Psoas muscle (tissue), 8 donors: ENCODE data around the gene AGFG2. TPM values are rescaled to one million over a fixed set of nuclear protein-coding genes. Genes with fewer than 3 reads are reported as not detected.
"Not testable (repeated sequence)": the region's sequence is repeated elsewhere in the genome, so short reads cannot be mapped to it uniquely, and the experiment has no call there.

Experiments used
- ATAC-seq, 4 donors: fragments of 200-7000 bp; cut with Tn5 transposase; one replicate each; pipeline ENCODE4 v1.9.1; 2020; ENCODE audit warnings: moderate library complexity in 3 of 4, mild to moderate bottlenecking in 2 of 4
- DNase-seq, 2 donors: peaks; one replicate each; pipeline ENCODE4 v3.0.0-alpha.2; 2020
- H3K27ac ChIP-seq: fragments of 200-600 bp; one replicate; pipeline ENCODE4 v1.8.0; 2022
- H3K27me3 ChIP-seq, 3 donors: fragments of 200-600 bp in 1 of 3; one replicate each; pipeline versions ENCODE4 v1.6.1 to v1.8.0; 2013 to 2022; ENCODE audit warnings: low read length in 2 of 3, mild to moderate bottlenecking in 2 of 3, moderate library complexity in 1 of 3; ENCODE audit not compliant: insufficient read depth in 3 of 3
- H3K36me3 ChIP-seq, 2 donors: fragments of 200-600 bp in 1 of 2; one replicate each; pipeline versions ENCODE4 v1.6.1 to v1.8.0; 2013 to 2022; ENCODE audit warnings: low read depth in 1 of 2, mild to moderate bottlenecking in 1 of 2, moderate library complexity in 1 of 2; ENCODE audit not compliant: insufficient read depth in 1 of 2
- H3K4me1 ChIP-seq: fragments of 200-600 bp; one replicate; pipeline ENCODE4 v1.8.0; 2022
- H3K4me3 ChIP-seq: fragments of 200-600 bp; one replicate; pipeline ENCODE4 v1.8.0; 2022; ENCODE audit warnings: mild to moderate bottlenecking
- H3K9me3 ChIP-seq: fragments of 200-600 bp; one replicate; pipeline ENCODE4 v1.8.0; 2022
- WGBS, 3 donors: extraction: QIAGEN DNeasy Blood & Tissue Kit; methylation state at CpG; one replicate each; pipeline versions ENCODE4 v1.1.6 to v1.1.7; 2013; 5-methylcytosine and 5-hydroxymethylcytosine counted together
- intact Hi-C, 2 donors: fragments of 100-400 bp; cut with DNase I; formaldehyde crosslinking; loops; one replicate each; pipeline versions ENCODE4 v1.11.0 to v1.14.2; 2022
- polyA plus RNA-seq, 3 donors: library from polyadenylated mRNA; stranded (reverse); fragments of 200-250 nt; gene quantifications; one replicate each; pipeline ENCODE4 v1.2.3, GENCODE V29; 2013
- total RNA-seq, 4 donors: library from RNA; stranded (reverse); fragmentation: NEBNext Ultra II Directional in 2 of 4; extraction: Animal tissue kit (Norgen Biotek cat#: 25700) in 2 of 4; gene quantifications; one replicate each; pipeline versions ENCODE4 v1.2.1 to v1.2.4, GENCODE V29; 2021 to 2023
- TF ChIP-seq, protein P1 (sequence below): fragments of 200-600 bp; IDR thresholded peaks from one replicate; pipeline ENCODE4 v1.8.0; 2022; ENCODE audit warnings: antibody characterized with exemption
- donor health status: healthy with polysubstance abuse.
- donor health status: DM: no; HTN: no; CAD: no; lungs with moderate emphysema.
- donor health status: Bipolar disorder and iron deficiency.
- donor health status: healthy.
- donor health status: DM: yes; HTN: yes; CAD: no.
- donor health status: DM: no; HTN: no; CAD: no.
- donor health status: DM: no; HTN: no; CAD: no.
- donor health status: DM: yes; HTN: yes; CAD: no.

AGFG2 gene
- total and polyA plus RNA-seq, 7 donors, result 4.8 to 14.7 (median 8.8) TPM

DNA sequence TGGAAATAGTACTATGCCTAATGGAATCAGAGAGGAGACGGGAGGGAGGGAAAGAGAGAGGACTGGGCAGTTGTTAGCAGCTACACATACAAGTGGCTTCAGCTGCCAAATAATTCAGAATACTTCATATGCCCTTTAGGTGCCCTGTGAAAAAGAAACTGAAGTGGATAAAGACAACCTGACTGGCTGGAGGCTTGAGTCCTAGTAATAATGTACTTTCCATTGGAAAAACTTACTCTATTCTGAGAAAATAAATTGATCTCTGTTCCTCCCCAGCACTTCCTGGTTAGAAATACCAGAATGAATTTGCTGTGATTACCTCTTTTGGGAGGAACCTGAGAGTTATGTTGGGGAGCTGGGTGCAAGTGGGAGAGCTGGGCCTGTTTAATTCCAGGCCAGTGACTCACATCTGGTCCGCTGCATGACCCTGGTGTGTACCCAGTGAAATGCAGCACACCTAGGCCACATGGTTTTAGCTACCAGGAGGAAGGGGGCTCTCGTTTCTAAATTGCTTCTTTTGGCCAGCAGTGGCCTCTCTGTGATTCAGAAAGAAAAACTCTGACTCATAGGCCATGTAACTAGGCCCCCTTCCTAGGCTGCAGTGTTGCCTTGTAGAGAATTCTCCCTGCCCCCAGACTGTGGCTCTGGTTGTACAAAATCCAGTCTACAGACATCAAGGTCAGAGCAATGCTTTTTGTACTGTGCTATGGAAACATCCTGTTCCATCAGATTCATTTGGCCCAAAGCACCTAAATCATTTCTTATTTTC lies 6.5 kb downstream of the AGFG2 start:
- Histone ChIP-seq H3K9me3 (no peaks in the 10 kb centered on the region), H3K4me3 (no peak overlapping the region), H3K4me1 (peaks cover 26% of the 10 kb centered on the region), H3K27me3 (no peaks in the 10 kb centered on the region), H3K27ac (peak overlapping the region; percentile 71), H3K36me3 (peaks cover 0 to 8% of the 10 kb centered on the region in 2 donors)
- 32 to 44% (median 39%) methylated on average over 3 of the region's 3 CpGs for WGBS, 3 donors
- peak; percentile 57 to 84 (median 81) for ATAC-seq
- TF ChIP-seq, protein P1, sequence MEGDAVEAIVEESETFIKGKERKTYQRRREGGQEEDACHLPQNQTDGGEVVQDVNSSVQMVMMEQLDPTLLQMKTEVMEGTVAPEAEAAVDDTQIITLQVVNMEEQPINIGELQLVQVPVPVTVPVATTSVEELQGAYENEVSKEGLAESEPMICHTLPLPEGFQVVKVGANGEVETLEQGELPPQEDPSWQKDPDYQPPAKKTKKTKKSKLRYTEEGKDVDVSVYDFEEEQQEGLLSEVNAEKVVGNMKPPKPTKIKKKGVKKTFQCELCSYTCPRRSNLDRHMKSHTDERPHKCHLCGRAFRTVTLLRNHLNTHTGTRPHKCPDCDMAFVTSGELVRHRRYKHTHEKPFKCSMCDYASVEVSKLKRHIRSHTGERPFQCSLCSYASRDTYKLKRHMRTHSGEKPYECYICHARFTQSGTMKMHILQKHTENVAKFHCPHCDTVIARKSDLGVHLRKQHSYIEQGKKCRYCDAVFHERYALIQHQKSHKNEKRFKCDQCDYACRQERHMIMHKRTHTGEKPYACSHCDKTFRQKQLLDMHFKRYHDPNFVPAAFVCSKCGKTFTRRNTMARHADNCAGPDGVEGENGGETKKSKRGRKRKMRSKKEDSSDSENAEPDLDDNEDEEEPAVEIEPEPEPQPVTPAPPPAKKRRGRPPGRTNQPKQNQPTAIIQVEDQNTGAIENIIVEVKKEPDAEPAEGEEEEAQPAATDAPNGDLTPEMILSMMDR, result no peak
- DNase-seq, result no peak
- intact Hi-C loops, result loop anchor here (2.0 to 5.0 kb wide), 2 partner anchors 13 to 68 kb away; partner anchors contain the start of gene TSC22D4 (in 1 of the 2)

- intact Hi-C loops, result loop anchor here (2.0 to 5.0 kb wide), 2 partner anchors 14 to 69 kb away; partner anchors contain the start of gene TSC22D4 (in 1 of the 2)
- peaks cover 26% of the 10 kb centered on the region for H3K4me1 ChIP-seq
- no peaks in the 10 kb centered on the region for H3K27me3 ChIP-seq
- H3K4me3 ChIP-seq, result no peak overlapping the region
- TF ChIP-seq, protein P1, result no peak
- 69 to 79% (median 78%) methylated on average over 10 of the region's 10 CpGs for WGBS, 3 donors
- no peaks in the 10 kb centered on the region for H3K9me3 ChIP-seq
- H3K36me3 ChIP-seq, result peaks cover 0 to 13% of the 10 kb centered on the region in 2 donors
- H3K27ac ChIP-seq, result peak overlapping the region; percentile 71
- DNase-seq (no peak), ATAC-seq (peak in 3 of 4 donors; percentile 12 to 22 (median 18))
Observed at GRCh38 chr7:100546129-100546925, 7.3 kb downstream of the AGFG2 start.

GRCh38 chr7:100546926-100547800 lies 8.2 kb downstream of the AGFG2 start:
- no peak overlapping the region for H3K4me3 ChIP-seq
- H3K27ac ChIP-seq, result peak overlapping the region; percentile 71
- no peak for DNase-seq
- 57 to 62% (median 61%) methylated on average over 9 of the region's 9 CpGs for WGBS, 3 donors
- intact Hi-C loops, result loop anchor here (2.0 to 5.0 kb wide), 2 partner anchors 14 to 70 kb away; partner anchors contain the start of gene TSC22D4 (in 1 of the 2)
- H3K36me3 ChIP-seq, result peaks cover 0 to 19% of the 10 kb centered on the region in 2 donors
- H3K4me1 ChIP-seq, result peaks cover 26% of the 10 kb centered on the region
- H3K9me3 ChIP-seq, result no peaks in the 10 kb centered on the region
- H3K27me3 ChIP-seq, result no peaks in the 10 kb centered on the region
- no peak for ATAC-seq
- TF ChIP-seq, protein P1, result no peak

GRCh38 chr7:100547872-100548271 lies 8.9 kb downstream of the AGFG2 start:
- no peak overlapping the region for H3K4me3 ChIP-seq
- H3K36me3 ChIP-seq, result peaks cover 0 to 26% of the 10 kb centered on the region in 2 donors
- H3K27me3 ChIP-seq, result no peaks in the 10 kb centered on the region
- no peaks in the 10 kb centered on the region for H3K9me3 ChIP-seq
- TF ChIP-seq, protein P1, result no peak
- WGBS, 3 donors, result 44 to 71% (median 54%) methylated on average over 2 of the region's 2 CpGs
- H3K4me1 ChIP-seq, result peaks cover 26% of the 10 kb centered on the region
- ATAC-seq (no peak), DNase-seq (no peak)
- intact Hi-C loops, result loop anchor here (2.0 to 5.0 kb wide), 2 partner anchors 15 to 71 kb away; partner anchors contain the start of gene TSC22D4 (in 1 of the 2)
- peak overlapping the region; percentile 38 for H3K27ac ChIP-seq

DNA sequence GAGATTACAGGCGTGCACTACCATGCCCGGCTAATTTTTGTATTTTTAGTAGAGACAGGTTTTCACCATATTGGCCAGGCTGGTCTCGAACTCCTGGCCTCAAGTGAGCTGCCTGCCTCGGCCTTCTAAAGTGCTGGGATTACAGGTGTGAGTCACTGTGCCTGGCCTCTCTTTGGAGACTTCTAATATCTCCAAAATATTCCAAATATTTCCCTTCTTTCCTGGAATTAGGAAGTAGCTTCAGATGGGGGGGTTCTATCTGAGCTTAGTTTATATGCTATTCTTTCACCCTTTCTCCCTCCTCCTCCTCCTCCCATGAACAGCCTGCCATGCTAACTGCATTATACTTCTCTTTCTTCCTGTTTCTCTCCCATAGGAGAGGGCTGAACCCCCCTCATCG lies 9.4 kb downstream of the AGFG2 start:
- DNase-seq, H3K4me3 ChIP-seq, ATAC-seq, H3K9me3 ChIP-seq, H3K27me3 ChIP-seq: not testable (repeated sequence)
- intact Hi-C loops, result loop anchor here in 1 of 2 donors (5.0 kb wide), 1 partner anchor 71 kb away; the partner anchor contains the start of gene TSC22D4
- 74 to 85% (median 79%) methylated on average over 5 of the region's 5 CpGs for WGBS, 3 donors
- peaks cover 2 to 31% of the 10 kb centered on the region in 2 donors for H3K36me3 ChIP-seq
- peaks cover 26% of the 10 kb centered on the region for H3K4me1 ChIP-seq
- peak overlapping the region; percentile 38 for H3K27ac ChIP-seq
